Measurements from ENCODE around the gene PCDH9. TPM values are rescaled to one million over a fixed set of nuclear protein-coding genes. Genes with fewer than 3 reads are reported as not detected.

Gene PCDH9
- total and polyA plus RNA-seq, 2 of the 4 experiments (the other 2 are of a cell fraction) = 2.2 to 10.2 TPM

GRCh38 chr13:67130444-67130843 is 99.7 kb downstream of the PCDH9 start:
- ATAC-seq (ENCODE audit: low read depth) (no peak), DNase-seq (no peak)
- Histone ChIP-seq H4K8ac (ENCODE audit: low read depth in 2 of 2, low read length in 2 of 2) (no peak overlapping the region), H3K14ac (replicated peaks; ENCODE audit: low read depth, low read length) (no peak overlapping the region), H2BK20ac (ENCODE audit: low read depth, low read length) (no peak overlapping the region), H4K5ac (ENCODE audit: low read depth, low read length) (no peak overlapping the region), H3K9me1 (ENCODE audit: insufficient read depth, low read length) (no peaks in the 10 kb centered on the region), H3K27me3 (ENCODE audit: control insufficient read depth, insufficient read depth, low read length) (no peaks in the 10 kb centered on the region), H4K20me1 (ENCODE audit: insufficient read depth, low read length) (no peaks in the 10 kb centered on the region), H3K9ac (ENCODE audit: low read depth, low read length) (no peak overlapping the region), H2AK5ac (ENCODE audit: low read depth, low read length) (no peak overlapping the region), H2AFZ (replicated peaks; ENCODE audit: low read length, poor library complexity) (no peak overlapping the region), H3K56ac (ENCODE audit: extremely low read depth, insufficient read depth, low read length) (no peak overlapping the region), H2BK15ac (ENCODE audit: low read depth, low read length) (no peak overlapping the region), H3K36me3 (ENCODE audit: control insufficient read depth, insufficient read depth, low read length) (no peaks in the 10 kb centered on the region), H3K27ac (ENCODE audit: insufficient read depth, low read length) (no peak overlapping the region), H3K9me3 (ENCODE audit: control insufficient read depth, insufficient read depth, low read length) (no peaks in the 10 kb centered on the region), H3K18ac (ENCODE audit: low read depth, low read length) (no peak overlapping the region), H3K23ac (ENCODE audit: low read depth, low read length) (no peak overlapping the region), H2BK5ac (ENCODE audit: low read depth, low read length, poor library complexity, severe bottlenecking) (no peak overlapping the region), H3K79me1 (ENCODE audit: low read depth in 1 of 2, low read length in 2 of 2) (no peaks in the 10 kb centered on the region), H3K4me2 (ENCODE audit: low read depth, low read length) (no peak overlapping the region), H3K4me3 (ENCODE audit: insufficient read depth, low read depth, low read length) (no peak overlapping the region), H2BK120ac (ENCODE audit: low read depth, low read length) (no peak overlapping the region), H2AK9ac (replicated peaks; ENCODE audit: low read depth, low read length, poor library complexity) (no peak overlapping the region), H3K4ac (ENCODE audit: low read depth, low read length) (no peak overlapping the region), H4K91ac (ENCODE audit: insufficient read depth, low read depth, low read length) (no peak overlapping the region), H3K4me1 (ENCODE audit: control insufficient read depth, insufficient read depth, low read length) (no peaks in the 10 kb centered on the region)
- POLR2A ChIA-PET (ENCODE audit: unreplicated experiment) = no interaction called here
- no CpG with 5 or more reads among the region's 5 CpGs for WGBS, 2 experiments (ENCODE audit: extremely low coverage in 2 of 2, insufficient read length in 1 of 2)
- CTCF ChIA-PET = no interaction called here
- intact Hi-C loops (cut with micrococcal nuclease) = no loop called here
- no peak for TF ChIP-seq MAZ (IDR thresholded peaks at IDR 0.05; ENCODE audit: borderline replicate concordance, low read depth, low read length)
- TF ChIP-seq MXI1 (IDR thresholded peaks at IDR 0.05; ENCODE audit: borderline replicate concordance, low read depth, low read length) = no peak
- no peak for TF ChIP-seq BHLHE40 (IDR thresholded peaks at IDR 0.05; ENCODE audit: low read depth, low read length)
- no peak for TF ChIP-seq CTCF (conservative IDR thresholded peaks at IDR 0.05; ENCODE audit: low read depth, low read length)
- no peak for TF ChIP-seq USF2 (IDR thresholded peaks at IDR 0.05; ENCODE audit: low read depth, low read length)
- no peak for TF ChIP-seq FOS (IDR thresholded peaks at IDR 0.05; ENCODE audit: low read depth, low read length)
- no peak for TF ChIP-seq ELK1 (IDR thresholded peaks at IDR 0.05; ENCODE audit: borderline replicate concordance, low read depth, low read length)
- no peak for TF ChIP-seq NFE2L2 (IDR thresholded peaks at IDR 0.05; ENCODE audit: low read depth, low read length)
- TF ChIP-seq RCOR1 (IDR thresholded peaks at IDR 0.05; ENCODE audit: insufficient replicate concordance, low read length) = no peak
- TF ChIP-seq CHD1 (IDR thresholded peaks at IDR 0.05; ENCODE audit: low read depth, low read length) = no peak
- TF ChIP-seq MAFK (IDR thresholded peaks at IDR 0.05; ENCODE audit: low read depth, low read length) = no peak
- no peak for TF ChIP-seq CEBPB (IDR thresholded peaks at IDR 0.05; ENCODE audit: low read depth, low read length)
- no peak for TF ChIP-seq POLR2A (IDR thresholded peaks at IDR 0.05; ENCODE audit: low read depth, low read length)
- TF ChIP-seq SMC3 (IDR thresholded peaks at IDR 0.05; ENCODE audit: low read depth, low read length) = no peak
- no peak for TF ChIP-seq RAD21 (IDR thresholded peaks at IDR 0.05; ENCODE audit: low read length)
- no peak for TF ChIP-seq RFX5 (IDR thresholded peaks at IDR 0.05; ENCODE audit: low read depth, low read length)
- dilution Hi-C loops (cut with HindIII; ENCODE audit: low sequenced_read_pairs, unreplicated experiment) = no loop called here
- in situ Hi-C loops (cut with MboI; ENCODE audit: low sequenced_read_pairs) = no loop called here
- BruUV-seq (replicated peaks) = no TSS peak

Measured in IMR-90 (cell line).